GM12873 (cell line): ENCODE measurements around the gene ENKUR.

Source experiments
- TF ChIP-seq, protein P1 (sequence below): IDR thresholded peaks from 2 replicates; pipeline ENCODE4 v1.5.1; 2012; ENCODE audit warnings: low read depth, mild to moderate bottlenecking, moderate library complexity, low read length, control low read depth; ENCODE audit not compliant: insufficient read depth; ENCODE audit errors: missing control alignments

The ENKUR gene

DNA sequence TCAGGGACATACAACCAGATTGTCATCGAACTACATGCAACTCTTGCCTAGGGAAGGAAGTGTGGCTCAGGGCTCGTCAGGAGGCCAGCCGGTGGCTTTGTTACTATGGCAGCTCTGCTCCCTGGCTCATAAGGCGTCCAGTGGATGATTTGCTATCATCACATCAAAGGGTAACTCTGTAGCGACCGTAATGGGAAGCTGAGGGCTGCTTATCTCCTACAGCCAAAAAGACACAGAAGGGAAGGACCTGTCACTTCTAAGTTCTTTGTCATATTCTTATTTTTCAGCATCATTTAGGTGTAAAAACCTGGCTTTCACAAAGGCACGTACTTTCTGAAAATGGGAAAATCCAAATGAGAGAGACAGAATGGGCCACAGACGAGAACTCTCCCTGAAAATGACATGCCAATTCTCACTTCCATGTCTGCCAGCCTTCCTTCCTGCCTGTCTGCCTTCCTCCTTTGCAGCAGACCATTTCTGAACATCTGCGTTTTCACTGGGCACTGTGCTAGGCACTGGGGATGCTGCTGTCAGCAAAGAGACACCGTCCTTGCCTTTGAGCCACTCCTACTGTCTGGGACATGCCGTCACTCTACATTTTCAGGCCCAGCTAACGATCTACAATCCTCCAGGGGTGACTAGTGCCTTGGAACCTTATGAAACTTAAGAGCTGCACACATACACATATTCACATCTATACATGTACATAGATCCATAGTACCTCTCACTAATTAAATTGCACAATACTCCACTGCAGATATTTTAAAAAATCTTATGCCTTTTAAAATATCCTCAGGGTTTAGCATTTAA is 26.9 kb downstream of the ENKUR start:
- TF ChIP-seq, protein P1, sequence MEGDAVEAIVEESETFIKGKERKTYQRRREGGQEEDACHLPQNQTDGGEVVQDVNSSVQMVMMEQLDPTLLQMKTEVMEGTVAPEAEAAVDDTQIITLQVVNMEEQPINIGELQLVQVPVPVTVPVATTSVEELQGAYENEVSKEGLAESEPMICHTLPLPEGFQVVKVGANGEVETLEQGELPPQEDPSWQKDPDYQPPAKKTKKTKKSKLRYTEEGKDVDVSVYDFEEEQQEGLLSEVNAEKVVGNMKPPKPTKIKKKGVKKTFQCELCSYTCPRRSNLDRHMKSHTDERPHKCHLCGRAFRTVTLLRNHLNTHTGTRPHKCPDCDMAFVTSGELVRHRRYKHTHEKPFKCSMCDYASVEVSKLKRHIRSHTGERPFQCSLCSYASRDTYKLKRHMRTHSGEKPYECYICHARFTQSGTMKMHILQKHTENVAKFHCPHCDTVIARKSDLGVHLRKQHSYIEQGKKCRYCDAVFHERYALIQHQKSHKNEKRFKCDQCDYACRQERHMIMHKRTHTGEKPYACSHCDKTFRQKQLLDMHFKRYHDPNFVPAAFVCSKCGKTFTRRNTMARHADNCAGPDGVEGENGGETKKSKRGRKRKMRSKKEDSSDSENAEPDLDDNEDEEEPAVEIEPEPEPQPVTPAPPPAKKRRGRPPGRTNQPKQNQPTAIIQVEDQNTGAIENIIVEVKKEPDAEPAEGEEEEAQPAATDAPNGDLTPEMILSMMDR: no peak

GRCh38 chr10:24984906-24985305 is 31.1 kb downstream of the ENKUR start:
- TF ChIP-seq, protein P1: no peak

GRCh38 chr10:24983946-24984345 is 32.0 kb downstream of the ENKUR start:
- TF ChIP-seq, protein P1: no peak

DNA sequence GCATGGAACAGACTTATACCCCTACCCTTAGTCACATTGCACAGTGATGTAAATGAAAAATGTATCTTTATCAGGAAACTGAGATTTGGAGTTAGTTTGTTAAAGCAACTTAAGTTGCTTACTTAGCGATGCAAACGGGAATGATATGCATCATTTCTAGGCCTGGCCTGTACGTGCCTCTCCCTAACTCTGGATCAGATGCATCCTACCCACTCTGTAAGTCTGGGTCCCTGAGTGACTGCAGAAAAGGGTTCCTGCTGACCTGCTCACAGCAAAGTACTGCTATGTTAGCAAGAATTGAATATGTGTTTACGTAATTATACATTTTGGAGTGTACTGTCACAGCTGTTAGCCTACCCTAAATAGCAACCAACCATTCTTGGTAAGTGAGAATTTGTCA is 32.8 kb downstream of the ENKUR start:
- TF ChIP-seq, protein P1: no peak

DNA sequence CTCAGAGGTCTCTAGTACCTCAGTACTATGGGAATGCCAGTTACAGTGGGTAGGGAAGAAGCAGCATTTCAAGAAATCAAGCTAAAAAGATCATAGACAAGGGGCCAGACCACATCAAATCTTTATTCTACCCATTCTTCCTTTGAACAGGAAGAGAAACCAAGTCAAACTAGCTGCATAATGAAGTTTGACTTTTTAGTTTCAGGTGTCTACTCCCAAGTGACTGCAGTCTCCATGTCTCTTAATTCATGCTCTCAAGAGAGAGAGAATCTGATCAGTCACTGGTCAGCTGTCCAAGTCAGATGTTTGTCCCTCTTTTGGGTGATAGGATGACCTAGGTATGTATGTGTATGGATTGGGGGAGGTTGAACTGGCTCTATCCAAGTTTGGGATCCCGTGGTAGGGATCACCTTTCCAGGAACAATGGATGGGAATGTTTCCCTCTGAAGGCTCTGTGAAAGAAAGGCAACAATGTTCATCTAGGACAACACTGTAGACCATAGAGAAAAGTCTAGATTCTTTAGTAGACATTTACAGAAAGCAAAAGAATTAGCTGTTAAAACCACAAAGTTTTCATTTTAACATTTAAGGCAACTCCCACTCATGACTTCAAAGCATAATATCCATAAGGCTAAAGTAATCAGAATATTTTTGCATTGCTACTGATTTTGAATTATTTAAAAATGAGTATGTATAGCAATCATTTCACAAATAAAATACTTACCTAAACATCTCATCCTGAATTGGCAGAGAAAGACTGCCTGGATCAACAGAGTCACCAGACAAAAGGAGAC is 33.4 kb downstream of the ENKUR start:
- TF ChIP-seq, protein P1: no peak

GRCh38 chr10:24981161-24981710 is 34.7 kb downstream of the ENKUR start:
- TF ChIP-seq, protein P1: no peak

GRCh38 chr10:24979685-24980084 is 36.3 kb downstream of the ENKUR start:
- TF ChIP-seq, protein P1: no peak
